Measurements from ENCODE around the gene CASD1.

DNA sequence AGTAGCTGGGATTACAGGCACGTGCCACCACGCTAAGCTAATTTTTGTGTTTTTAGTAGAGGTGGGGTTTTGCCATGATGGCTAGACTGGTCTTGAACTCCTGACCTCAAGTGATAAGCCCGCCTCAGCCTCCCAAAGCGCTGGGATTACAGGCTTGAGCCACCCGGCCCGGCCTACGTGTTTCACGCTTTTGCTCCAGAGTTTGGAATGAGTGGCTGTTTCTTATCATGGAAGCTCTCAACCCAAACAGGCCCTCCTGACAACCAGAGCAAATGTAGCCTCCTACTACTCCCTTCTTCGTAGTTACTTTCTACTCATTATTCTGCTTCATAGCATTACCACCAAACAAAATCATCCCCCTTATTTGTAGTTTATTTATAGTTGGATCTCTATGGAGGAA, 26.8 kb upstream of the CASD1 start:
- TF ChIP-seq POLR2A (IDR thresholded peaks at IDR 0.05): no peak
- TF ChIP-seq, protein P1, sequence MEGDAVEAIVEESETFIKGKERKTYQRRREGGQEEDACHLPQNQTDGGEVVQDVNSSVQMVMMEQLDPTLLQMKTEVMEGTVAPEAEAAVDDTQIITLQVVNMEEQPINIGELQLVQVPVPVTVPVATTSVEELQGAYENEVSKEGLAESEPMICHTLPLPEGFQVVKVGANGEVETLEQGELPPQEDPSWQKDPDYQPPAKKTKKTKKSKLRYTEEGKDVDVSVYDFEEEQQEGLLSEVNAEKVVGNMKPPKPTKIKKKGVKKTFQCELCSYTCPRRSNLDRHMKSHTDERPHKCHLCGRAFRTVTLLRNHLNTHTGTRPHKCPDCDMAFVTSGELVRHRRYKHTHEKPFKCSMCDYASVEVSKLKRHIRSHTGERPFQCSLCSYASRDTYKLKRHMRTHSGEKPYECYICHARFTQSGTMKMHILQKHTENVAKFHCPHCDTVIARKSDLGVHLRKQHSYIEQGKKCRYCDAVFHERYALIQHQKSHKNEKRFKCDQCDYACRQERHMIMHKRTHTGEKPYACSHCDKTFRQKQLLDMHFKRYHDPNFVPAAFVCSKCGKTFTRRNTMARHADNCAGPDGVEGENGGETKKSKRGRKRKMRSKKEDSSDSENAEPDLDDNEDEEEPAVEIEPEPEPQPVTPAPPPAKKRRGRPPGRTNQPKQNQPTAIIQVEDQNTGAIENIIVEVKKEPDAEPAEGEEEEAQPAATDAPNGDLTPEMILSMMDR (IDR thresholded peaks at IDR 0.05): no peak
